CD4-positive, alpha-beta T cell (primary cell): Measurements from ENCODE around the gene CMIP. TPM values are rescaled to one million over a fixed set of nuclear protein-coding genes. Genes with fewer than 3 reads are reported as not detected.

ENCODE experiments used
- ATAC-seq: fragments of 200-7000 bp; cut with Tn5 transposase; one replicate; pipeline ENCODE4 v1.10.0; 2022; ENCODE audit warnings: mild to moderate bottlenecking; ENCODE audit not compliant: poor library complexity
- CTCF ChIA-PET: fragments of 350-600 bp; sonication (Branson Sonifier 250); formaldehyde crosslinking; loops from one replicate; lab custom pipeline; 2021; ENCODE audit warnings: antibody characterized with exemption, inconsistent platforms; lab: Charles Lee
- POLR2A ChIA-PET: fragments of 350-600 bp; sonication (Branson Sonifier 250); formaldehyde crosslinking; loops from one replicate; lab custom pipeline; 2021; ENCODE audit warnings: antibody characterized with exemption, inconsistent platforms; lab: Charles Lee
- DNase-seq, 14 experiments: peaks; one replicate each; pipeline ENCODE4 v3.0.0-alpha.2; 2013 to 2020; ENCODE audit warnings: mixed read lengths in 2 of 14
- H3K27ac ChIP-seq, 2 donors: one replicate each; pipeline versions ENCODE4 v1.5.1 to v1.7.0; 2013; ENCODE audit warnings: low read length in 2 of 2, low read depth in 1 of 2, mild to moderate bottlenecking in 1 of 2
- H3K27me3 ChIP-seq, 2 experiments: 1 replicate in 1 of 2; 2 replicates in 1 of 2; pipeline versions ENCODE4 v1.6.1 to v1.7.0; 2013; ENCODE audit warnings: low read length in 2 of 2, control low read depth in 1 of 2, mild to moderate bottlenecking in 1 of 2, moderate library complexity in 1 of 2; ENCODE audit not compliant: insufficient read depth in 2 of 2, control insufficient read depth in 1 of 2
- H3K36me3 ChIP-seq: one replicate; pipeline ENCODE4 v1.6.1; 2013; ENCODE audit warnings: low read length, control low read depth; ENCODE audit not compliant: insufficient read depth
- H3K4me1 ChIP-seq: one replicate; pipeline ENCODE4 v1.6.1; 2013; ENCODE audit warnings: low read length, control low read depth; ENCODE audit not compliant: insufficient read depth
- H3K4me3 ChIP-seq: one replicate; pipeline ENCODE4 v1.5.1; 2013; ENCODE audit warnings: mild to moderate bottlenecking, low read length, moderate library complexity
- H3K9me3 ChIP-seq, 2 experiments: 1 replicate in 1 of 2; 2 replicates in 1 of 2; pipeline versions ENCODE4 v1.6.1 to v1.7.0; 2013; ENCODE audit warnings: low read length in 2 of 2, mild to moderate bottlenecking in 2 of 2, control low read depth in 1 of 2, moderate library complexity in 1 of 2; ENCODE audit not compliant: control insufficient read depth in 1 of 2, insufficient read depth in 1 of 2
- H3K27ac Mint-ChIP-seq: one replicate; pipeline ENCODE4 v1.8.0; 2020; ENCODE audit warnings: mixed read lengths
- H3K27me3 Mint-ChIP-seq: one replicate; pipeline ENCODE4 v1.8.0; 2021; ENCODE audit warnings: mixed read lengths
- H3K36me3 Mint-ChIP-seq: one replicate; pipeline ENCODE4 v1.8.0; 2021; ENCODE audit warnings: low read depth, mixed read lengths
- H3K4me1 Mint-ChIP-seq: one replicate; pipeline ENCODE4 v1.8.0; 2021; ENCODE audit warnings: low read depth, mixed read lengths
- H3K4me3 Mint-ChIP-seq: one replicate; pipeline ENCODE4 v1.8.0; 2020; ENCODE audit warnings: mild to moderate bottlenecking, mixed read lengths
- H3K9me3 Mint-ChIP-seq: one replicate; pipeline ENCODE4 v1.8.0; 2020; ENCODE audit warnings: mixed read lengths
- CTCF ChIP-seq: fragments of 200-600 bp; IDR thresholded peaks from one replicate; pipeline ENCODE4 v1.8.0; 2022; ENCODE audit warnings: antibody characterized with exemption, mild to moderate bottlenecking
- intact Hi-C, 2 experiments: fragments of 100-400 bp; cut with DNase I in 1 of 2; cut with micrococcal nuclease in 1 of 2; formaldehyde crosslinking; loops; one replicate each; pipeline versions ENCODE4 v1.15.1 to v1.9.0; 2023 to 2025; cut with DNase I, micrococcal nuclease
- microRNA-seq: library from miRNA; unstranded; fragments of <30 nt; microRNA quantifications from one replicate; pipeline ENCODE4 v1.2.0, GENCODE V29; 2021; ENCODE audit warnings: borderline microRNAs expressed, borderline replicate concordance
- total RNA-seq, 174 experiments: library from RNA in 2 of 174; stranded (reverse) in 2 of 174; gene quantifications; one replicate each; pipeline ENCODE4 v1.2.3 and lab custom pipeline; 2021 to 2026

The CMIP gene
- total RNA-seq, 2 experiments from 2014 or later = 33.5 to 35.3 TPM

GRCh38 chr16:81758376-81758775 is 313.8 kb downstream of the CMIP start:
- no peaks in the 10 kb centered on the region for H3K36me3 Mint-ChIP-seq

More at GRCh38 chr16:81758376-81758775, 313.8 kb downstream of the CMIP start:
- TF ChIP-seq CTCF = no peak
- ATAC-seq (no peak), DNase-seq (no peak)
- Mint-ChIP-seq H3K4me1 (no peaks in the 10 kb centered on the region), H3K4me3 (no peak overlapping the region), H3K9me3 (no peaks in the 10 kb centered on the region), H3K27me3 (no peaks in the 10 kb centered on the region), H3K27ac (no peak overlapping the region)
- H3K4me3 ChIP-seq = no peak overlapping the region
- ChIA-PET CTCF (no interaction called here), POLR2A (no interaction called here)
- peaks cover 5% of the 10 kb centered on the region for H3K4me1 ChIP-seq
- intact Hi-C loops = no loop called here
- H3K9me3 ChIP-seq = no peaks in the 10 kb centered on the region
- peaks cover 0 to 4% of the 10 kb centered on the region in 2 experiments for H3K27me3 ChIP-seq
- H3K36me3 ChIP-seq = no peaks in the 10 kb centered on the region
- H3K27ac ChIP-seq = no peak overlapping the region

Small RNA genes within 50 kb of the gene (microRNA-seq; reads per million reads assigned to microRNA genes)
- not detected for gene MIR6504
- not detected for gene MIR7854

Other genes with a start within 250 kb of the CMIP start
- gene BCO1, start 206.1 kb upstream of the CMIP start, total RNA-seq = not detected
- gene GAN, start 129.8 kb upstream of the CMIP start, total RNA-seq = 1 to 10 TPM; 4.5 to 4.7 TPM